ENCODE data around the gene PINK1. TPM values are rescaled to one million over a fixed set of nuclear protein-coding genes. Genes with fewer than 3 reads are reported as not detected.

The PINK1 gene
- total and polyA plus RNA-seq, 2 of the 13 experiments (the other 11 are each of a cell fraction or from before 2014, with no cell fraction given) = 15.3 to 16.1 TPM

GRCh38 chr1:20611652-20612051, 21.6 kb upstream of the PINK1 start:
- Histone ChIP-seq H3K79me2 (ENCODE audit: insufficient read depth, low read length) (no peaks in the 10 kb centered on the region), H3K27ac (ENCODE audit: extremely low read length, insufficient read depth, low read length) (no peak overlapping the region), H3K9ac (ENCODE audit: insufficient read depth, low read depth, low read length) (no peak overlapping the region), H3K36me3 (replicated peaks in 1 of 2; ENCODE audit: control insufficient read depth in 1 of 2, insufficient read depth in 2 of 2, low read length in 2 of 2) (no peaks in the 10 kb centered on the region), H3K27me3 (ENCODE audit: control insufficient read depth in 1 of 2, insufficient read depth in 2 of 2, low read length in 2 of 2) (no peaks in the 10 kb centered on the region), H4K20me1 (ENCODE audit: insufficient read depth, low read length) (no peaks in the 10 kb centered on the region), H3K4me1 (ENCODE audit: insufficient read depth, low read length) (peaks cover 29% of the 10 kb centered on the region), H3K4me2 (ENCODE audit: low read depth, low read length) (no peak overlapping the region), H2AFZ (ENCODE audit: low read length) (no peak overlapping the region), H3K4me3 (replicated peaks in 1 of 3; ENCODE audit: insufficient read depth in 1 of 3, low read depth in 2 of 3, low read length in 3 of 3) (no peak overlapping the region), H3K9me3 (ENCODE audit: low read length) (no peaks in the 10 kb centered on the region)
- intact Hi-C loops (cut with micrococcal nuclease; ENCODE audit: unreplicated experiment) = no loop called here
- no TSS peak for BruUV-seq (replicated peaks)
- no peak for TF ChIP-seq KLF11 (CRISPR knock-in tag; IDR thresholded peaks at IDR 0.05)
- no peak for TF ChIP-seq NFE2L1 (CRISPR knock-in tag; IDR thresholded peaks at IDR 0.05; ENCODE audit: borderline replicate concordance)
- no peak for TF ChIP-seq ZKSCAN1 (IDR thresholded peaks at IDR 0.05; ENCODE audit: low read length)
- no peak for TF ChIP-seq RXRB (CRISPR knock-in tag; IDR thresholded peaks at IDR 0.05; ENCODE audit: borderline replicate concordance)
- TF ChIP-seq POLR2G (IDR thresholded peaks at IDR 0.05; ENCODE audit: low read depth, low read length) = no peak
- DNase-seq (ENCODE audit: low spot score) (no peak), FAIRE-seq (no peak), ATAC-seq (no peak)
- 88% methylated on average over 3 of the region's 5 CpGs for whole genome bisulfite sequencing (ENCODE audit: low lambda C conversion rate)
- CTCF ChIA-PET (ENCODE audit: low intra/inter-chr PET ratio, low total read pairs) = no interaction called here
- POLR2A ChIA-PET = interaction anchor here (3.5 kb wide), 1 partner anchor 21 kb away, joined by 23 read pairs; the partner anchor contains the start of gene PINK1
- in situ Hi-C loops (cut with HindIII; ENCODE audit: extremely low pct_ligation_motif_present, low pct_unique_long_range_greater_than_20kb) = no loop called here

GRCh38 chr1:20612221-20612746, 21.0 kb upstream of the PINK1 start:
- CTCF ChIA-PET (ENCODE audit: low intra/inter-chr PET ratio, low total read pairs) = no interaction called here
- intact Hi-C loops (cut with micrococcal nuclease; ENCODE audit: unreplicated experiment) = no loop called here
- Histone ChIP-seq H3K4me2 (ENCODE audit: low read depth, low read length) (no peak overlapping the region), H3K9ac (ENCODE audit: insufficient read depth, low read depth, low read length) (no peak overlapping the region), H3K9me3 (ENCODE audit: low read length) (no peaks in the 10 kb centered on the region), H3K27me3 (ENCODE audit: control insufficient read depth in 1 of 2, insufficient read depth in 2 of 2, low read length in 2 of 2) (no peaks in the 10 kb centered on the region), H4K20me1 (ENCODE audit: insufficient read depth, low read length) (no peaks in the 10 kb centered on the region), H3K27ac (ENCODE audit: extremely low read length, insufficient read depth, low read length) (no peak overlapping the region), H3K4me1 (ENCODE audit: insufficient read depth, low read length) (peaks cover 22% of the 10 kb centered on the region), H3K4me3 (replicated peaks in 1 of 3; ENCODE audit: insufficient read depth in 1 of 3, low read depth in 2 of 3, low read length in 3 of 3) (no peak overlapping the region), H3K36me3 (replicated peaks in 1 of 2; ENCODE audit: control insufficient read depth in 1 of 2, insufficient read depth in 2 of 2, low read length in 2 of 2) (no peaks in the 10 kb centered on the region), H3K79me2 (ENCODE audit: insufficient read depth, low read length) (no peaks in the 10 kb centered on the region), H2AFZ (ENCODE audit: low read length) (no peak overlapping the region)
- BruUV-seq (replicated peaks) = no TSS peak
- no peak for FAIRE-seq
- no peak for ATAC-seq
- no peak for DNase-seq (ENCODE audit: low spot score)
- in situ Hi-C loops (cut with HindIII; ENCODE audit: extremely low pct_ligation_motif_present, low pct_unique_long_range_greater_than_20kb) = no loop called here
- WGBS (ENCODE audit: low lambda C conversion rate) = 84% methylated on average over 11 of the region's 11 CpGs
- POLR2A ChIA-PET = interaction anchor here (3.5 kb wide), 1 partner anchor 21 kb away, joined by 23 read pairs; the partner anchor contains the start of gene PINK1
- TF ChIP-seq FOXJ3 (CRISPR knock-in tag; IDR thresholded peaks at IDR 0.05; ENCODE audit: borderline replicate concordance) = no peak
- TF ChIP-seq ZNF704 (CRISPR knock-in tag; IDR thresholded peaks at IDR 0.05; ENCODE audit: borderline replicate concordance) = no peak
- TF ChIP-seq CEBPB (IDR thresholded peaks at IDR 0.05; ENCODE audit: borderline replicate concordance, low read depth, low read length) = no peak
- TF ChIP-seq IRF1 (CRISPR knock-in tag; IDR thresholded peaks at IDR 0.05; ENCODE audit: low read depth) = no peak
- TF ChIP-seq ZSCAN20 (CRISPR knock-in tag; IDR thresholded peaks at IDR 0.05; ENCODE audit: borderline replicate concordance) = no peak
- TF ChIP-seq U2AF1 (optimal IDR thresholded peaks at IDR 0.05; ENCODE audit: low read depth, low read length) = no peak
- TF ChIP-seq SNAPC2 (CRISPR knock-in tag; IDR thresholded peaks at IDR 0.05) = no peak
- no peak for TF ChIP-seq TRAFD1 (CRISPR knock-in tag; IDR thresholded peaks at IDR 0.05; ENCODE audit: borderline replicate concordance)

All from HepG2 (cell line).